PFSK-1 (cell line): ENCODE results near the gene PAPSS1.

Source experiments
- FOXP2 ChIP-seq: optimal IDR thresholded peaks from 2 replicates; pipeline ENCODE3; 2011; ENCODE audit warnings: borderline replicate concordance, control low read depth, inconsistent platforms; ENCODE audit not compliant: insufficient read depth; ENCODE audit errors: extremely low read length, extremely low read depth
- POLR2AphosphoS5 ChIP-seq: IDR thresholded peaks from 2 replicates; pipeline ENCODE4 v1.6.1; 2012; ENCODE audit warnings: low read depth, mild to moderate bottlenecking, control low read depth, low read length, moderate library complexity
- REST ChIP-seq, 2 experiments: IDR thresholded peaks; 2 replicates each; pipeline versions ENCODE4 v1.6.1 to v1.8.0; 2011 to 2012; ENCODE audit warnings: low read depth in 2 of 2, low read length in 2 of 2, control low read depth in 1 of 2, inconsistent platforms in 1 of 2, mild to moderate bottlenecking in 1 of 2, moderate library complexity in 1 of 2; ENCODE audit not compliant: insufficient read depth in 1 of 2
- SIN3A ChIP-seq: IDR thresholded peaks from 2 replicates; pipeline ENCODE4 v1.6.1; 2012; ENCODE audit warnings: mild to moderate bottlenecking, low read length, moderate library complexity, borderline replicate concordance; ENCODE audit not compliant: insufficient read depth
- TAF1 ChIP-seq: IDR thresholded peaks from 2 replicates; pipeline ENCODE4 v1.6.1; 2012; ENCODE audit warnings: low read length, control low read depth, borderline replicate concordance; ENCODE audit not compliant: insufficient read depth

PAPSS1 gene

DNA sequence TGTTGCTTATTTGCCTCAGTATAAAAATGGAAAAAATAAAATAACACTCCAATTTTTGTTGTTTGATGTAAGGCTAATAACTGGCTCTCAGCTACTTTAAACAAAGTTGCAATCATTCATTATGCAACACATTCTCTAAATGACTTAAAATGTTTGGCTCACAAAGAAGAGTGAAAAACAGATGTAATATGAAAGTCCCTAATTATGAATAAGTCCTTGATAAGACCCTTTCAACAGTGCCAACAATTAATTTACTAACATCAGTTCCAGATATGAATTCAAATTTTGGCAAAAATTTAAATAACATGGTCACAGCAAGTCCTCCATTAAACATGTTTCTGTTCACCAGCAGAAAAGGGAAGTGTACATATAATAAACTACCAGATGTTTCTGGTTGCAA, 69.8 kb downstream of the PAPSS1 start:
- TF ChIP-seq REST (IDR thresholded peaks at IDR 0.05; ENCODE audit: insufficient read depth in 1 of 2, low read depth in 2 of 2, low read length in 2 of 2) (no peak), SIN3A (no peak), POLR2AphosphoS5 (no peak), FOXP2 (no peak), TAF1 (no peak)

GRCh38 chr4:107648178-107648991, 71.6 kb downstream of the PAPSS1 start:
- TF ChIP-seq SIN3A (no peak), REST (IDR thresholded peaks at IDR 0.05; ENCODE audit: insufficient read depth in 1 of 2, low read depth in 2 of 2, low read length in 2 of 2) (no peak)

DNA sequence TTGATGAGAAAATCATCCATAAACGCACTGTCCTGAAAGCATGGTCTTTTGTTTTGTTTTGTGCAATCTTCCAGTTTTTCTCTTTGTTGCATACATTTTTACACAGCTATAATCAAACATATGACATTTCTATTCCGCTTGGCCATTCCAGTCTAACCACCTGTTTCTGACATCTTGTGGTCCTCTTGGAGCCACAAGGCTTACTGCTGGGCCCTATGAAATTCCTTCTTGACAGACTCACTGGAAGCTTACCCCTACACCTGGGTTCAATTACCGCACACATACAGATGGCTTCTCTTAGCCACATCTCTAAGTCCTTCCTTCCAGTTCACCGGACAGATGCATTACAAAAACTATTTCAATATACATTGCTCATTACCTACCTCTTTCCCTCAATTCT, 72.4 kb downstream of the PAPSS1 start:
- no peak for TF ChIP-seq FOXP2
- no peak for TF ChIP-seq TAF1
- no peak for TF ChIP-seq SIN3A
- TF ChIP-seq REST (IDR thresholded peaks at IDR 0.05; ENCODE audit: insufficient read depth in 1 of 2, low read depth in 2 of 2, low read length in 2 of 2), result no peak
- TF ChIP-seq POLR2AphosphoS5, result no peak

- TF ChIP-seq SIN3A, result no peak
- no peak for TF ChIP-seq FOXP2
These were observed 74.4 kb downstream of the PAPSS1 start for GRCh38 chr4:107645604-107646003.

DNA sequence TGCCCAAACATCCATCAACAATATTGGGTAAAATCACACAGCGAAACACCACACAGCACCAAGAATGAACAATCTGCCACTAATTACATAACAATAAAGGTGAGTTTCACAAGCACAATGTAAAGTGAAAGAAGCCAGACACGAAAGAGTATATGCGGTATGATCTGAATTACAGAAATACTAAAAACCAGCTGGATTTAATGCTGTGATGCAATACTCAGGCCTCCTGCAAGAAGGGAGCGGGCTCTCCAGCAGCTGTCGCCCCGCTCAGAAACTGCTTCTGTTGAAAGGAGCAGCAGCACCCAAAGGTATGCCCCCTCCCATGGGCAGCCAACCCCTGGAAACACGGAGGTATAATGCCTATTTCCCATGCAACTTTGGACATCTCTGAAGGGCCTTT, 77.0 kb downstream of the PAPSS1 start:
- TF ChIP-seq SIN3A (no peak), TAF1 (no peak), REST (IDR thresholded peaks at IDR 0.05; ENCODE audit: insufficient read depth in 1 of 2, low read depth in 2 of 2, low read length in 2 of 2) (no peak), FOXP2 (no peak), POLR2AphosphoS5 (no peak)
